AG09319 (cell line): ENCODE results near the gene UGT2A3.
"Not testable (repeated sequence)": the region's sequence is repeated elsewhere in the genome, so short reads cannot be mapped to it uniquely, and the experiment has no call there.

ENCODE experiments used
- DNase-seq: peaks from one replicate; pipeline ENCODE4 v3.0.0-alpha.2; 2010; ENCODE audit warnings: low read depth; ENCODE audit errors: extremely low read depth
- TF ChIP-seq, protein P1 (sequence below): IDR thresholded peaks from 2 replicates; pipeline ENCODE4 v1.5.1; 2011; ENCODE audit warnings: low read depth, mild to moderate bottlenecking, inconsistent platforms, low read length, moderate library complexity

UGT2A3 gene

DNA sequence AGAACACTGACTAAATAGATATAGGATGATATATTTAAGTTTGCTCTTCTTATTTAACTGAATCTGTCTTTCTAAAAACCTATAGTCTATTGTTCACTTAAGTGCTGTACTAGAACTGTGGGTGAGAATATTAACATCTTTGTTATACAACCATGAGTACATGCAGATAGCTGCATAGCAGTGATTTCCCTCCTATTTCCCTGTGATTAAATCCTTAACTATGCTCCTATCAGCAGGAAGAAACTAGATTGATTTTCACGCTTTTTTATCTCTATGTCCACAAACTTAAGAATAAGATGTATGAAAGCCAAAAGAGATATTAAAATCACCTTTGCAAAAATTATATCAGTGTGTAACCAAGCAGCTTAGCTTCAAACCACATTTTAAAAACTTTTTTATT lies 11.3 kb upstream of the UGT2A3 start:
- TF ChIP-seq, protein P1, sequence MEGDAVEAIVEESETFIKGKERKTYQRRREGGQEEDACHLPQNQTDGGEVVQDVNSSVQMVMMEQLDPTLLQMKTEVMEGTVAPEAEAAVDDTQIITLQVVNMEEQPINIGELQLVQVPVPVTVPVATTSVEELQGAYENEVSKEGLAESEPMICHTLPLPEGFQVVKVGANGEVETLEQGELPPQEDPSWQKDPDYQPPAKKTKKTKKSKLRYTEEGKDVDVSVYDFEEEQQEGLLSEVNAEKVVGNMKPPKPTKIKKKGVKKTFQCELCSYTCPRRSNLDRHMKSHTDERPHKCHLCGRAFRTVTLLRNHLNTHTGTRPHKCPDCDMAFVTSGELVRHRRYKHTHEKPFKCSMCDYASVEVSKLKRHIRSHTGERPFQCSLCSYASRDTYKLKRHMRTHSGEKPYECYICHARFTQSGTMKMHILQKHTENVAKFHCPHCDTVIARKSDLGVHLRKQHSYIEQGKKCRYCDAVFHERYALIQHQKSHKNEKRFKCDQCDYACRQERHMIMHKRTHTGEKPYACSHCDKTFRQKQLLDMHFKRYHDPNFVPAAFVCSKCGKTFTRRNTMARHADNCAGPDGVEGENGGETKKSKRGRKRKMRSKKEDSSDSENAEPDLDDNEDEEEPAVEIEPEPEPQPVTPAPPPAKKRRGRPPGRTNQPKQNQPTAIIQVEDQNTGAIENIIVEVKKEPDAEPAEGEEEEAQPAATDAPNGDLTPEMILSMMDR: no peak
- DNase-seq: no peak

DNA sequence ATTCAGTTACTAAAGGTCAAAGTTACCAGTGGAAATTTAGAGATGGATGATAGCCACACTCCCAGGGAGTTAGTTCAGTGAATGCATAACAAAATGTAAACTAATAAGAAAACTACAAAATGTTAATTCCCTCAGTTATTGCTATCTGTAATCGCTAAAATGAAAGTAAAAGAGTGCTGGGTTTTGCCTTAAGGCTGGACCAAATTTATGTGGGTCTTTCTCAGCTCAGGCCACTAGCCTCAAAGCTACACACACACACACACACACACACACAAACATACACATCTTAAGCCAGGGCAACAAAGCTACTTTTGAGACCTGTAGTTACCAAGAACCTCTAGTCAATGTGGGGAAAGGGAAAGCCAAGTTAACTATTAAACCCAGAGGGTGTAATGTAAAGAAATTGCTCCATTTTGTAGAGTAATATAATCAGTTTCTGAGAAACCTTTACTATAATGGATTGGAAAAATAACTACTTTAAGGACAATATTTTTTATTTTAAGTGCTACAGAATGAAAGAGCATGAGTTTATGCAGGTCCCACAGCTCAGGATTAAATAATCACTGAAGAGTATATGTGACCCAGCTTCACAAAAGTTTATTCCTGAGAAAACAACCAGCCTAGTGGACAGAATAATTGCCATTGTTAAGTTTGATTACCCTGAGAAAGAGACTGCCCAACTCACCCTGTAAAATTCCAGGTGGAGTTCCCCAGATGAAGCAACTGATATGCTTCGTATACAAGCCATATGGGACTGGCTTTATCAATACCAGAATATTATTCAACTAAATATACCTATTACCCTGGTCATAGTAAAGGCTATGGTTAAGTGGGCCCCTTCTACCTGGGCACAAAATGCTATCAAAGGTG lies 8.9 kb upstream of the UGT2A3 start:
- DNase-seq: no peak
- TF ChIP-seq, protein P1: no peak

DNA sequence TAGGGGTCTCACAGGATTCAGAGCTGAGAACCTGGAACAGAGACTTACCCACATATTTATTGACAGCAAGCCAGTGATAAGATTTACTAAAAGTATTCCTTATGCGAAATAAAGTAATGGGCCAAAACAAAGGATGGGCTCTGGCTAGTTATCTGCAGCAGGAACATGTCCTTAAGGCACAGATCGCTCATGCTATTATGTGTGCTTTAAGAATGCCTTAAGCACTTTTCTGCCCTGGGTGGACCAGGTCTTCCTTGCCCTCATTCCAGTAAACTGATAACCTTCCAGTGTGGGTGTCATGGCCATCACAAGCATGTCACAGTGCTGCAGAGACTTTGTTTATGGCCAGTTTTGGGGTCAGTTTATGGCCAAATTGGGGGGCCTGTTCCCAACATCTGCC lies 7.5 kb upstream of the UGT2A3 start:
- DNase-seq: not testable (repeated sequence)

DNA sequence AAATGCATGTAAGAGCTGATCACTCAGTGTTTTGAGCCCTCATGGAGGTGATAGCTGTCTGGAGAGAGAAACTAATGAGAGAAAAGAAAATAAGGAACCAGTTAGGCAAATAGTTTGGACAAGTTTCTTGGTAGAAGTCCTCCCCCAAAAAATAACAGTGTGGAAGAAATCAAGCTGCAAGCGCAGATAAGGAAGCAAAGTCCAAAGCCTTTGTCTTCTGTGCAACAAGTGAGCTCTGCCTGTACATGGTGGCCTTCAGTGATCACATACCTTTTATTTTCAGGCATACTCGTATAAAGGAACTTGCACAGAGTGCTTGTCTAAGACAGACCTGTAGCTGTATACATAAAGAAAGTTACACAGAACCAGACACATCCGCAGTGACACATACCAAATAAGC lies 2.5 kb upstream of the UGT2A3 start:
- TF ChIP-seq, protein P1: no peak
- DNase-seq: no peak

DNA sequence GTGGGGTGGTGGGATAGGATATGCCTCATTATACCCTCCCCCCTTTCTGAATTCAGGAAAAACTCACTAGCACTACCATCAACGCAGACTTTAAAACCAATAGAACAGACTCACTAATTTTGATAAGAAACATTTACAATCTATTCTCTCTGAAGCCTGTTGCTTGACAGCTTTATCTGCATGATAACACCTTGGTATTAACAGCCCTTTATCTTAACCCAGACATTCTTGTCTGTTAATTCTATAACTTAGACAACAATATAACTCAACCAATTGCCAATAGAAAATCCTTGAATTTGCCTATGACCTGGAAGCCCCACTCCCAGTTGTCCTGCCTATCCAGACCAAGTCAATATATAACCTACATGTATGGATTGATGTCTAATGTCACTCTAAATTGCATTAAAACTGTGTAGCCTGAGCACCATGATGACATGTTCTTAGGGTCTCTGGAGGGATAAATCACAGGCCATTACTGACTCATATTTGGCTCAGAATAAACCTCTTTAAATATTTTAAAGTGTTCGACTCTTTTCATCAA lies 1.5 kb upstream of the UGT2A3 start:
- TF ChIP-seq, protein P1: no peak
- no peak for DNase-seq

DNA sequence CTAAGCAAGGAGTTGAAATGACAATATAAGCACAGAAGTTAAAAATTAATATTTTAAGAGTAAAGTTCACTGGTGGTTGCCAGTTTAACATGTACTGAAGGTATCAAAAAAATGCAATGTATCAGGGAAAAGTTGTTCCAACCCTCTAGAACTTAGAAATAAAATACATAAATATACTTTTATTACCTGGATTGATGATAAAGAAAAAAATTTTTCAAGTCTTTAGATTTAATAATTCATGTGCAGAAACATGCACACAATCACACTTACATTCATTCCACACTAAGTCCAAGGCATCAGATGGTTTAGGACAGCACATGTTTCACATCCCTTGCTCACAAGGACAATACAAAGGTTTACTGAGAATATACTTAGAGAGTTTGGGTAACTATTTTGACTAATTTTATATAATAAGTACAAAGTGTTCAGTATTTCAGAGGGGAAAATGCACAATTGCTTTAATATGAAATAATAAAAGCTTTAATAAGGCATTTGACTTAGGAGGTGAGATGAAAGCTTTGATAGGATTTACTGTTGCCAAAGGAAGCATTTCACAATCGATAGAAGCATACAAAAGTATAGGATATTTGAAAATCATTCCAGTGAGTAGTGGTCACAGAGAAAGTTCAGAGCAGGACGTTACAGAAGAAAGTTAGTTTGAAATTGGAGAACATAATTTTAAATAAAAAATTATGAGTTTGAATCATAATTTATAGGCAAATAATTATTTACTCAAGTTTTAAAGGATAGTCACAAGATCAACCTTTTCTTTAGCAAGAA lies 392 bp upstream of the UGT2A3 start:
- no peak for DNase-seq
- TF ChIP-seq, protein P1: no peak

DNA sequence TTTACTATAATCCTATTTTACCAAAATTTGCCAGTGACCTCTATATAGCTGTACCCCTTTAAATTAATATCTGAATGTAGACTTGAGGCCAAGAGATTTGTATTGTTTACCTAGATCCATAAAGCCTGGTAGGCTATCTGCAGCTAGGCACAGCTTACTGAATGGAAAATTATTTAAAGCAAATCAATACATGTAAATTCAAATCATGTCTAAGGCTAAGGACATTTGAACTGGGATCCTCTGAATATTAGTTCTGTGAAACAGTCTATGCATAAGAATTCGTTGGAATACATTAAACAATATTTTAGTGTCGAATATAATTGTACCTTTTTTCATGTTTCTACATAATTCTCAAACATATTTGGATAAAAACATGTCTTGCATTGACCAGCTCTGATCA lies 1.6 kb downstream of the UGT2A3 start:
- TF ChIP-seq, protein P1: no peak
- DNase-seq: no peak
